ENCODE results near the gene PTPRM. TPM values are rescaled to one million over a fixed set of nuclear protein-coding genes. Genes with fewer than 3 reads are reported as not detected.

The PTPRM gene
- total and polyA plus RNA-seq, 9 donors = 45.6 to 82.0 (median 56.9) TPM

DNA sequence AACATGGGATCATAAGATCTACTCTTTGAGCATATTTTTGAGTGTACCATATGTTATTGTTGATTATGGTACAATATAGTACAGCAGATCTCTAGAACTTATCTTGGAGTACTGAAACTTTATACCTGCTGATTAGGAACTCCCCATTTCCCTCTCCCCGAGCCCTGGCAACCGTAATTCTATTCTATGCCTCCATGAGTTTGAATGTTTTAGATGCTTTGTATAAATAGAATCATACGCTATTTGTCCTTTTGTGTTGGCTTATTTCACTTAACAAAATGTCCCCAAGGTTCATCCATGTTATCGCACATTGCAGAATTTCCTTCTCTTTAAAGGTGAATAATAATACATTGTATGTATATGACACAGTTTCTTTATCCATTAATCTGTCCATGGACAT lies 117.2 kb downstream of the PTPRM start:
- H3K27me3 ChIP-seq = no peaks in the 10 kb centered on the region
- H3K4me3 ChIP-seq = no peak overlapping the region
- WGBS, 3 donors = 92 to 98% (median 97%) methylated on average over 4 of the region's 4 CpGs
- no peaks in the 10 kb centered on the region for H3K9me3 ChIP-seq
- H3K36me3 ChIP-seq = no peaks in the 10 kb centered on the region
- H3K27ac ChIP-seq = no peak overlapping the region
- intact Hi-C loops (cut with DNase I) = no loop called here
- no peak for DNase-seq
- TF ChIP-seq POLR2A (IDR thresholded peaks at IDR 0.05) (no peak), EP300 (IDR thresholded peaks at IDR 0.05) (no peak)
- TF ChIP-seq, protein P1, sequence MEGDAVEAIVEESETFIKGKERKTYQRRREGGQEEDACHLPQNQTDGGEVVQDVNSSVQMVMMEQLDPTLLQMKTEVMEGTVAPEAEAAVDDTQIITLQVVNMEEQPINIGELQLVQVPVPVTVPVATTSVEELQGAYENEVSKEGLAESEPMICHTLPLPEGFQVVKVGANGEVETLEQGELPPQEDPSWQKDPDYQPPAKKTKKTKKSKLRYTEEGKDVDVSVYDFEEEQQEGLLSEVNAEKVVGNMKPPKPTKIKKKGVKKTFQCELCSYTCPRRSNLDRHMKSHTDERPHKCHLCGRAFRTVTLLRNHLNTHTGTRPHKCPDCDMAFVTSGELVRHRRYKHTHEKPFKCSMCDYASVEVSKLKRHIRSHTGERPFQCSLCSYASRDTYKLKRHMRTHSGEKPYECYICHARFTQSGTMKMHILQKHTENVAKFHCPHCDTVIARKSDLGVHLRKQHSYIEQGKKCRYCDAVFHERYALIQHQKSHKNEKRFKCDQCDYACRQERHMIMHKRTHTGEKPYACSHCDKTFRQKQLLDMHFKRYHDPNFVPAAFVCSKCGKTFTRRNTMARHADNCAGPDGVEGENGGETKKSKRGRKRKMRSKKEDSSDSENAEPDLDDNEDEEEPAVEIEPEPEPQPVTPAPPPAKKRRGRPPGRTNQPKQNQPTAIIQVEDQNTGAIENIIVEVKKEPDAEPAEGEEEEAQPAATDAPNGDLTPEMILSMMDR (IDR thresholded peaks at IDR 0.05) = no peak
- H3K4me1 ChIP-seq (ENCODE audit: insufficient read depth) = peaks cover 3% of the 10 kb centered on the region

DNA sequence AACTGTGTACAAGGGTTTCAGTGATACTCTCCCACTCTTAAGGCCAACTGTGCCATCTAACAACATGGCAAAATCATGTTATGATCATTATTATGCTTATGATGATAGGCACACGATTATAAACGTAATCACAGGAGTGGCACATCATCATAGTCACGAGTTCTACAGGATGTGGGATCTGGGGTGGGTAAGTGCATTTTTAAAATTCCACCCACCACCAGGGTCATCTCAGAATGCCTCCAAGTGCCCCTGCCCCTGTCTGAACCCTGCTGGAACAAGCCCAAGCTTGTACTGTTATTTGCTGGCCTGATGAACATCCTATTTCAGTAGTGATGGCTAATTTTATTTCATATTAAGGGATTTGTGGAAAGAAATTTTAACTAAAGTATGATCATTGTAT lies 117.8 kb downstream of the PTPRM start:
- no peak for TF ChIP-seq POLR2A (IDR thresholded peaks at IDR 0.05)
- no peak for TF ChIP-seq EP300 (IDR thresholded peaks at IDR 0.05)
- TF ChIP-seq, protein P1 (IDR thresholded peaks at IDR 0.05) = no peak
- Histone ChIP-seq H3K36me3 (no peaks in the 10 kb centered on the region), H3K27ac (no peak overlapping the region), H3K4me3 (no peak overlapping the region), H3K27me3 (no peaks in the 10 kb centered on the region), H3K4me1 (ENCODE audit: insufficient read depth) (peaks cover 3% of the 10 kb centered on the region), H3K9me3 (no peaks in the 10 kb centered on the region)
- 81 to 83% (median 83%) methylated on average over 3 of the region's 3 CpGs for WGBS, 3 donors
- no peak for DNase-seq
- intact Hi-C loops (cut with DNase I) = no loop called here

DNA sequence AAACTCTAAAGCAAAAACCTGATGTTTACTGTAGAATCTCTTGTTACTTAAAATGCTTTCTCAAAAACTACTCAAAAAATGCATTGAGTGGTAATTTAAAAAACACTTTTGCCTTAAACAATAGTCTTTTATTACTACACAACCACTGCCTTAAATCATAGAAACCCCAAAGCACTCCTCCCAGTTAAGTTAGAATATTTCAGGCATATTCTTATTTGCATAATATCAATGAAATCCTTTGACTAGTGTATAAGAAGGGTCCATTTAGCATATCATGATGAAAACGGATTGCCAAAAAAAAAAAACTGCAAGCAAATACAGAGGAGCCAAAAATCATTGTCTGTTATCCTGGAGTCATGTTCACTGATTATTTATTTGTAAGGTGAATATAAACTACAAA lies 119.2 kb downstream of the PTPRM start:
- TF ChIP-seq, protein P1 (IDR thresholded peaks at IDR 0.05) = no peak
- no peak for TF ChIP-seq POLR2A (IDR thresholded peaks at IDR 0.05)
- TF ChIP-seq EP300 (IDR thresholded peaks at IDR 0.05) = no peak
- Histone ChIP-seq H3K27me3 (no peaks in the 10 kb centered on the region), H3K9me3 (no peaks in the 10 kb centered on the region), H3K4me3 (no peak overlapping the region), H3K27ac (no peak overlapping the region), H3K4me1 (ENCODE audit: insufficient read depth) (no peaks in the 10 kb centered on the region), H3K36me3 (no peaks in the 10 kb centered on the region)
- 42 to 77% (median 66%) methylated on average over 1 of the region's 1 CpG for WGBS, 3 donors
- DNase-seq = no peak
- intact Hi-C loops (cut with DNase I) = no loop called here

DNA sequence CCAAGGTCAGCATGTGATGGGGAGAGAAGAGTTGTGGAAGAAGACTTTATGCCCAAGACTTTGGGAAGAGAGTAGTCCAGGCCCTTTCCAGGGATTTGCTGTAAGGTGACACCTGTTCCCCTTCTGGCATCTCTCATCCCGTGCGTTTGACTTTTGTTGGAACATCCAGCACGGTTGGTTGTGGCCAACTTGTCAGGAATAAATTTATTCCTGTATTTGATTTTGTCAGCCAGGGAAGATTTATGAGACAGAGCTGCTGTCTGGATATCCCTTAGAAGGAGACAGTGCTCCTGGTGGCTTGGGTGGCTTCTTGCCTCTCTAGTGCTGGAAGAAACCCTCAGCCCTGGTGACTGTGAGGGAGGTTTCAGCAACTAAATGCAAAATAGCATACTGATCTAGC lies 121.5 kb downstream of the PTPRM start:
- intact Hi-C loops (cut with DNase I) = no loop called here
- no peaks in the 10 kb centered on the region for H3K27me3 ChIP-seq
- WGBS, 3 donors = 83 to 94% (median 90%) methylated on average over 3 of the region's 3 CpGs
- no peak overlapping the region for H3K27ac ChIP-seq
- TF ChIP-seq, protein P1 (IDR thresholded peaks at IDR 0.05) = no peak
- TF ChIP-seq EP300 (IDR thresholded peaks at IDR 0.05) = no peak
- no peak for TF ChIP-seq POLR2A (IDR thresholded peaks at IDR 0.05)
- H3K36me3 ChIP-seq = no peaks in the 10 kb centered on the region
- DNase-seq = no peak
- H3K9me3 ChIP-seq = no peaks in the 10 kb centered on the region
- no peak overlapping the region for H3K4me3 ChIP-seq
- no peaks in the 10 kb centered on the region for H3K4me1 ChIP-seq (ENCODE audit: insufficient read depth)

DNA sequence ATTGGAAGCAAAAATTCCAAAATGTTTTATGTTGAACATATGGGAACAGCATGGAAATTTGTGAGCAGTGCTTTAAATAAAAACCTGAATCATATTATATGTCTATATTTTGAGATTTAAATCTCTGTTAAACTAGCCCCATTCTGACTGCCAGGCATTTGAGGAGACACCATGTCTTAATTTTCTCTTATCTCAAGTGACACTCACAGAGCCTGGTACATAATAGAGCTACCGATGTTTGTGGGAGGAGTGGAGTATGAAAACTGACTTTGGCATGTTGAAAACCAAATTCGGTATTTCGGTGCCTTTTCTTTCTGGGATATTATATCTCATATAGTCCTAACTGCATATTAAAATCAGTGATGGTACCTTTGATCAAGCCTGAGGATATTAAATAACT lies 124.1 kb downstream of the PTPRM start:
- WGBS, 3 donors = 92 to 99% (median 95%) methylated on average over 3 of the region's 3 CpGs
- Histone ChIP-seq H3K27me3 (no peaks in the 10 kb centered on the region), H3K27ac (no peak overlapping the region), H3K4me3 (no peak overlapping the region), H3K36me3 (no peaks in the 10 kb centered on the region), H3K4me1 (ENCODE audit: insufficient read depth) (no peaks in the 10 kb centered on the region), H3K9me3 (no peaks in the 10 kb centered on the region)
- no peak for DNase-seq
- TF ChIP-seq EP300 (IDR thresholded peaks at IDR 0.05) (no peak), POLR2A (IDR thresholded peaks at IDR 0.05) (no peak)
- TF ChIP-seq, protein P1 (IDR thresholded peaks at IDR 0.05) = no peak
- intact Hi-C loops (cut with DNase I) = no loop called here

All from ovary (tissue), 9 donors.